Hepatocyte (in vitro differentiated cells): ENCODE measurements around the gene OPTC. TPM values are rescaled to one million over a fixed set of nuclear protein-coding genes. Genes with fewer than 3 reads are reported as not detected.

Experiments
- DNase-seq: peaks from one replicate; pipeline ENCODE4 v3.0.0-alpha.2; 2016; ENCODE audit warnings: low spot score
- H2AFZ ChIP-seq: fragments of 200-600 bp; sonication (generic); 2 replicates; pipeline ENCODE4 v1.6.0; 2016; ENCODE audit warnings: antibody characterized with exemption, mild to moderate bottlenecking
- H3K27ac ChIP-seq: fragments of 200-600 bp; sonication (generic); 2 replicates; pipeline ENCODE4 v1.5.1; 2016; ENCODE audit warnings: mild to moderate bottlenecking
- H3K27me3 ChIP-seq: fragments of 200-600 bp; sonication (generic); 2 replicates; pipeline ENCODE4 v1.6.1; 2016
- H3K36me3 ChIP-seq: fragments of 200-600 bp; sonication (generic); replicated peaks from 2 replicates; pipeline ENCODE4 v1.5.1; 2016; ENCODE audit warnings: low read depth; ENCODE audit not compliant: insufficient read depth
- H3K4me1 ChIP-seq: fragments of 200-600 bp; sonication (generic); 2 replicates; pipeline ENCODE4 v1.5.1; 2016; ENCODE audit warnings: mild to moderate bottlenecking, moderate library complexity; ENCODE audit not compliant: insufficient read depth
- H3K4me2 ChIP-seq: fragments of 200-600 bp; sonication (generic); 2 replicates; pipeline ENCODE4 v1.6.0; 2016
- H3K4me3 ChIP-seq: fragments of 200-600 bp; sonication (generic); 2 replicates; pipeline ENCODE4 v1.5.1; 2016; ENCODE audit warnings: mild to moderate bottlenecking
- H3K79me2 ChIP-seq: fragments of 200-600 bp; sonication (generic); 2 replicates; pipeline ENCODE4 v1.6.0; 2017; ENCODE audit warnings: mild to moderate bottlenecking
- H3K9me2 ChIP-seq: fragments of 200-600 bp; sonication (generic); replicated peaks from 2 replicates; pipeline ENCODE4 v1.6.0; 2017; ENCODE audit warnings: mild to moderate bottlenecking; ENCODE audit not compliant: insufficient read depth
- H3K9me3 ChIP-seq: fragments of 200-600 bp; sonication (generic); 2 replicates; pipeline ENCODE4 v1.5.1; 2016; ENCODE audit warnings: low read depth, mild to moderate bottlenecking
- H4K20me1 ChIP-seq: fragments of 200-600 bp; sonication (generic); 2 replicates; pipeline ENCODE4 v1.6.0; 2016; ENCODE audit warnings: mild to moderate bottlenecking; ENCODE audit not compliant: insufficient read depth, poor library complexity, severe bottlenecking
- EZH2 ChIP-seq: fragments of 200-600 bp; sonication (generic); IDR thresholded peaks from 2 replicates; pipeline ENCODE4 v1.6.1; 2016; ENCODE audit warnings: antibody characterized with exemption, mild to moderate bottlenecking, borderline replicate concordance
- EZH2phosphoT487 ChIP-seq: fragments of 200-600 bp; sonication (generic); IDR thresholded peaks from one replicate; pipeline ENCODE4 v1.6.1; 2018; ENCODE audit warnings: antibody characterized with exemption, mild to moderate bottlenecking, low read depth, moderate library complexity; ENCODE audit not compliant: unreplicated experiment, severe bottlenecking
- WGBS: methylation state at CpG from one replicate; pipeline ENCODE4 v1.1.6; 2016; ENCODE audit warnings: low lambda C conversion rate; ENCODE audit errors: missing lambda C conversion rate; 5-methylcytosine and 5-hydroxymethylcytosine counted together
- polyA plus RNA-seq: library from polyadenylated mRNA; unstranded; fragments of >200 nt; fragmentation: Nextera tagmentation; extraction: Ambion mirVana; gene quantifications from 2 replicates; pipeline ENCODE4 v1.2.1, GENCODE V29; 2016
- total RNA-seq: library from RNA; depleted of rRNA; stranded (reverse); fragments of >200 nt; gene quantifications from 2 replicates; pipeline ENCODE4 v1.2.3, GENCODE V29; 2014
- TF ChIP-seq, protein P1 (sequence below): fragments of 200-600 bp; sonication (generic); IDR thresholded peaks from 2 replicates; pipeline ENCODE4 v1.5.1; 2016; ENCODE audit warnings: antibody characterized with exemption, mild to moderate bottlenecking; ENCODE audit not compliant: poor library complexity

OPTC gene
- total and polyA plus RNA-seq, 2 experiments from 2014 or later, result 0.28 TPM; not detected in 1

- Histone ChIP-seq H4K20me1 (no peaks in the 10 kb centered on the region), H3K27ac (no peak overlapping the region), H3K9me3 (no peaks in the 10 kb centered on the region), H3K27me3 (no peaks in the 10 kb centered on the region), H3K79me2 (no peaks in the 10 kb centered on the region), H3K4me2 (no peak overlapping the region), H3K4me3 (no peak overlapping the region), H3K9me2 (no peaks in the 10 kb centered on the region), H3K36me3 (no peaks in the 10 kb centered on the region), H2AFZ (no peak overlapping the region), H3K4me1 (peaks cover 21% of the 10 kb centered on the region)
- TF ChIP-seq, protein P1, sequence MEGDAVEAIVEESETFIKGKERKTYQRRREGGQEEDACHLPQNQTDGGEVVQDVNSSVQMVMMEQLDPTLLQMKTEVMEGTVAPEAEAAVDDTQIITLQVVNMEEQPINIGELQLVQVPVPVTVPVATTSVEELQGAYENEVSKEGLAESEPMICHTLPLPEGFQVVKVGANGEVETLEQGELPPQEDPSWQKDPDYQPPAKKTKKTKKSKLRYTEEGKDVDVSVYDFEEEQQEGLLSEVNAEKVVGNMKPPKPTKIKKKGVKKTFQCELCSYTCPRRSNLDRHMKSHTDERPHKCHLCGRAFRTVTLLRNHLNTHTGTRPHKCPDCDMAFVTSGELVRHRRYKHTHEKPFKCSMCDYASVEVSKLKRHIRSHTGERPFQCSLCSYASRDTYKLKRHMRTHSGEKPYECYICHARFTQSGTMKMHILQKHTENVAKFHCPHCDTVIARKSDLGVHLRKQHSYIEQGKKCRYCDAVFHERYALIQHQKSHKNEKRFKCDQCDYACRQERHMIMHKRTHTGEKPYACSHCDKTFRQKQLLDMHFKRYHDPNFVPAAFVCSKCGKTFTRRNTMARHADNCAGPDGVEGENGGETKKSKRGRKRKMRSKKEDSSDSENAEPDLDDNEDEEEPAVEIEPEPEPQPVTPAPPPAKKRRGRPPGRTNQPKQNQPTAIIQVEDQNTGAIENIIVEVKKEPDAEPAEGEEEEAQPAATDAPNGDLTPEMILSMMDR, result no peak
- TF ChIP-seq EZH2 (no peak), EZH2phosphoT487 (no peak)
- DNase-seq, result no peak
- WGBS, result 93% methylated on average over 5 of the region's 5 CpGs
These were observed 32.2 kb downstream of the OPTC start for GRCh38 chr1:203526130-203526529.

DNA sequence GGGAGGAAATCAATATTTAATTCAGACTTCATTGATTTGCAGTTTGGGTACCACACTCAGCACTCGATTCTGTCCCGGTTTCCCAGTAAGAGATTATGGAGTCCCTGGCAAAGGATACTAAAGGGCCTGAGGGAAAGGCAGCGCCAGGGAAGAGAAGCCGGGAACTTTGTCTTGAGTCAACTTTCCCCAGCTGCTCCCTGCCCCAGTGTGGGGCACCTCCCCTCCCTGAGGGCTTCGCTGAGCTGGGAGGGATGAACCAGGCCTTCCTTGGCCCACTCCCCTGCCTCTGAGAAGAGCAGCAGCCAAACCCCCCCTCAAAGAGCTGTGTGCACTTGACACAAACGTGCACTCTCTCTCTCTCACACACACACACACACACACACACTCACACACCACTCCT lies 32.6 kb downstream of the OPTC start:
- Histone ChIP-seq H3K36me3 (no peaks in the 10 kb centered on the region), H2AFZ (no peak overlapping the region), H3K4me1 (peaks cover 18% of the 10 kb centered on the region), H3K27ac (no peak overlapping the region), H4K20me1 (no peaks in the 10 kb centered on the region), H3K4me2 (no peak overlapping the region), H3K9me2 (no peaks in the 10 kb centered on the region), H3K9me3 (no peaks in the 10 kb centered on the region), H3K79me2 (no peaks in the 10 kb centered on the region), H3K4me3 (no peak overlapping the region), H3K27me3 (no peaks in the 10 kb centered on the region)
- DNase-seq, result peak; percentile 40
- no peak for TF ChIP-seq EZH2phosphoT487
- TF ChIP-seq, protein P1, result no peak
- TF ChIP-seq EZH2, result no peak
- WGBS, result 68% methylated on average over 6 of the region's 6 CpGs

GRCh38 chr1:203527013-203527412 lies 33.1 kb downstream of the OPTC start:
- Histone ChIP-seq H3K9me2 (no peaks in the 10 kb centered on the region), H3K27me3 (no peaks in the 10 kb centered on the region), H2AFZ (no peak overlapping the region), H3K36me3 (no peaks in the 10 kb centered on the region), H3K4me1 (peaks cover 15% of the 10 kb centered on the region), H3K9me3 (no peaks in the 10 kb centered on the region), H3K4me3 (no peak overlapping the region), H4K20me1 (no peaks in the 10 kb centered on the region), H3K79me2 (no peaks in the 10 kb centered on the region), H3K4me2 (no peak overlapping the region), H3K27ac (no peak overlapping the region)
- no peak for TF ChIP-seq EZH2
- no peak for DNase-seq

DNA sequence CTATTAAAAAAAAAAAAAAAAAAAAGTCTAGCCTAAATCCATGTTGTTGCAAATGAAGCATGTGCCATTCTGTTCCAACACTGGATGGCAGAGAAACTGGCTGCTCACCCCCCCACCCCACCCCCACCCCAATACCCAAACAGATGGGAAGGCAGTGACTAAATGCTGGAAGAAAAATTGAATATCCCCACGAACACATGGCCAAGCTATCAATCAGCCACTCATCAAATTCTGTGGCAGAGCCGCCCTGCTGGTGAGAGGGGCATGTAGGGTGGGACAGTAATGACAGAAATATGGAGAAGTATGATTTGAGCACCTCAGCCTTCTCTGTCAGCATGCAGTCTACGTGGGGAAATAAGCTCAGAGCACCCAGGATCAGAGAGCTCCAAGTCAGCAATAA lies 34.1 kb downstream of the OPTC start:
- Histone ChIP-seq H3K36me3 (no peaks in the 10 kb centered on the region), H4K20me1 (no peaks in the 10 kb centered on the region), H3K4me2 (no peak overlapping the region), H3K4me3 (no peak overlapping the region), H3K27me3 (no peaks in the 10 kb centered on the region), H3K9me2 (no peaks in the 10 kb centered on the region), H3K4me1 (peaks cover 15% of the 10 kb centered on the region), H2AFZ (no peak overlapping the region), H3K79me2 (no peaks in the 10 kb centered on the region), H3K27ac (no peak overlapping the region), H3K9me3 (no peaks in the 10 kb centered on the region)
- no peak for DNase-seq
- TF ChIP-seq EZH2phosphoT487, result no peak
- no peak for TF ChIP-seq EZH2
- TF ChIP-seq, protein P1, result no peak
- 95% methylated on average over 3 of the region's 3 CpGs for WGBS
